ENCODE results near the gene STARD9.

The STARD9 gene

DNA sequence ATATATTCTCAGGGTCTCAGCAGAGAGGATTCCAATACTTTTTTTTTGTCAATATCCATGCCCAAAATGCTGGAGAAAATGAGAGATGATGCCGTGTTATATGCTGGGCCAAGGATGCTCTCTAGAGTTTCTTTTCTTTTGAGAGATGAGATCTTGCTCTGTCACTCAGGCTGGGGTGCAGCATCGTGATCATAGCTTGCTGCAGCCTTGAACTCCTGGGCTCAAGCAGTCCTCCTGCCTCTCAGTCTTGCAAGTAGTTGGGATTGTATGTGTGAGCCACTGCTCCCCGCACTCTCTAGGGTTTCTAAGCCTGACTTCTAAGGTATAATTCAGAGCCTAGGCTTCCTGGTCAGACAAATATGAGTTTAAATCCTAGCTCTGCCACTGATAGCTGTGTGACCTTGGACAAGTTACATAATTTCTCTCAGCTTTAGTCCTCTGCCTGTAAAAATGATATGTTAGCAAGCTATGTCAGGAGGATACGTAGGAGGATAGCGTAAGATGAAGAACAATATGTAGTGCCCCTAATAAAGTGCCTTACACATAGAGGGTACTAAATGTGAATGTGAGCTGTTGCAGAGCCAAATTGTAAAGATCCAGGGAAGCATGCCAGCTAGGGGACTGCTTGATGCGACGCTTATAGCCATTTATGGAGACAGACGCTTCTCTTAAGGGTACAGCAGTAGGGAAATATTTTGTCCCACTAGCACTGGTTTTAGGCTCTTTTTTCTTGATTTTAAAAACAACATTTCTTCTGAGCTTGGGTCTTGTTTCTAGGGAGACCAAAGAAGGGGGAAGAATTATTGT, 7.4 kb downstream of the STARD9 start:
- no peak overlapping the region for H3K14ac ChIP-seq (ENCODE audit: low read length in 2 of 2)
- peak overlapping the region; percentile 83 for H3K9ac ChIP-seq (ENCODE audit: low read length)
- H3K27me3 ChIP-seq (ENCODE audit: control insufficient read depth in 1 of 2, insufficient read depth in 1 of 2, low read length in 2 of 2), result no peaks in the 10 kb centered on the region
- no peak for DNase-seq
- peaks cover 7% of the 10 kb centered on the region for H3K4me1 ChIP-seq (ENCODE audit: control insufficient read depth, insufficient read depth, low read depth, low read length)
- H4K91ac ChIP-seq (ENCODE audit: low read length), result no peak overlapping the region
- 94% methylated on average over 8 of the region's 8 CpGs for WGBS
- H3K27ac ChIP-seq (ENCODE audit: low read length, poor library complexity, severe bottlenecking), result no peak overlapping the region
- H3K4me2 ChIP-seq (ENCODE audit: low read length, poor library complexity, severe bottlenecking), result no peak overlapping the region
- H4K8ac ChIP-seq (ENCODE audit: low read length), result no peak overlapping the region
- H2BK5ac ChIP-seq (ENCODE audit: low read depth, low read length, poor library complexity, severe bottlenecking), result no peak overlapping the region
- H2BK15ac ChIP-seq (ENCODE audit: low read depth, poor library complexity, severe bottlenecking), result no peak overlapping the region
- no peaks in the 10 kb centered on the region for H3K9me3 ChIP-seq (ENCODE audit: control insufficient read depth, low read length)
- peaks cover 4 to 10% of the 10 kb centered on the region in 2 experiments for H3K36me3 ChIP-seq (ENCODE audit: control insufficient read depth in 1 of 2, insufficient read depth in 2 of 2, low read depth in 1 of 2, low read length in 2 of 2)
- H2AK5ac ChIP-seq (ENCODE audit: low read length, severe bottlenecking), result peak overlapping the region; percentile 57
- H3K4me3 ChIP-seq (ENCODE audit: insufficient read depth in 1 of 2, low read depth in 1 of 2, low read length in 2 of 2), result no peak overlapping the region
- H3K23ac ChIP-seq (ENCODE audit: low read length in 2 of 2), result no peak overlapping the region
- H3K4ac ChIP-seq (ENCODE audit: low read depth in 1 of 2, low read length in 2 of 2), result no peak overlapping the region
- H2BK120ac ChIP-seq (ENCODE audit: low read depth, low read length), result no peak overlapping the region
- H2BK12ac ChIP-seq (ENCODE audit: low read length in 2 of 2), result no peak overlapping the region
- H3K18ac ChIP-seq (ENCODE audit: low read depth in 1 of 2, low read length in 2 of 2), result no peak overlapping the region
- H3K79me1 ChIP-seq (replicated peaks; ENCODE audit: low read length, poor library complexity, severe bottlenecking), result peaks cover 14% of the 10 kb centered on the region
- H2AFZ ChIP-seq (ENCODE audit: low read depth, low read length), result no peak overlapping the region

- Histone ChIP-seq H3K79me1 (replicated peaks; ENCODE audit: low read length, poor library complexity, severe bottlenecking) (peaks cover 14% of the 10 kb centered on the region), H3K36me3 (ENCODE audit: control insufficient read depth in 1 of 2, insufficient read depth in 2 of 2, low read depth in 1 of 2, low read length in 2 of 2) (peaks cover 4 to 10% of the 10 kb centered on the region in 2 experiments)
Measured at GRCh38 chr15:42584031-42584765, 8.8 kb downstream of the STARD9 start.

DNA sequence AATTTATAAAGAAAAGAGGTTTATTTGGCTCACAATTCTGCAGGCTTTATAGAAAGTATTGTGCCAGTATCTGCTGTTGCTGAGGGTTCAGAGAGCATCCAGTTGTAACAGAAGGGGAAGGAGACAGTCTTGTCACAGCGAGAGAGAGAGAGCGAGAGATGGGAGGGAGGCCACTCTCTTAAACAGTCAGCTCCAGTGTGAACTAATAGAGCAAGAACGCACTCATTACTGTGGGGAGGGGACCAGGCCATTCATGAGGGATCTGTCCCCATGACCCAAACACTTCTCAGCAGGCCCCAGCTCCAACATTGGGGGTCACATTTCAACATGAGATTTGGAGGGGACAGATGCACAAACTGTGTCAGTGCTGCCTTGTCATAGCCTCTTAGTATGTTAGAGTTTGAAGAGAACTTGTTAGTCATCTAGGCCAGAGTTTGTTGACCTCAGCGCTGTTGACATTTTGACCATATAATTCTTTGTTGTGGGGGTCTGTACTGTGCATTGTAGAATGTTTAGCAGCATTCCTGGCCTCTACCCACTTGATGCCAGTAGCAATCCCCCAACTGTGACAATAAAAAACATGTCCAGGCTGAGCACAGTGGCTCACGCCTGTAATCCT, 15.3 kb downstream of the STARD9 start:
- Histone ChIP-seq H3K9ac (ENCODE audit: low read length) (no peak overlapping the region), H2AK5ac (ENCODE audit: low read length, severe bottlenecking) (no peak overlapping the region), H2BK12ac (ENCODE audit: low read length in 2 of 2) (no peak overlapping the region), H3K23ac (ENCODE audit: low read length in 2 of 2) (no peak overlapping the region), H4K8ac (ENCODE audit: low read length) (no peak overlapping the region), H3K9me3 (ENCODE audit: control insufficient read depth, low read length) (no peaks in the 10 kb centered on the region), H4K91ac (ENCODE audit: low read length) (no peak overlapping the region), H3K27me3 (ENCODE audit: control insufficient read depth in 1 of 2, insufficient read depth in 1 of 2, low read length in 2 of 2) (no peaks in the 10 kb centered on the region), H3K4me1 (ENCODE audit: control insufficient read depth, insufficient read depth, low read depth, low read length) (peaks cover 2% of the 10 kb centered on the region), H3K4ac (ENCODE audit: low read depth in 1 of 2, low read length in 2 of 2) (no peak overlapping the region), H3K4me3 (ENCODE audit: insufficient read depth in 1 of 2, low read depth in 1 of 2, low read length in 2 of 2) (no peak overlapping the region), H3K14ac (ENCODE audit: low read length in 2 of 2) (no peak overlapping the region), H3K18ac (ENCODE audit: low read depth in 1 of 2, low read length in 2 of 2) (no peak overlapping the region), H2AFZ (ENCODE audit: low read depth, low read length) (no peak overlapping the region), H3K27ac (ENCODE audit: low read length, poor library complexity, severe bottlenecking) (no peak overlapping the region), H2BK120ac (ENCODE audit: low read depth, low read length) (no peak overlapping the region), H2BK15ac (ENCODE audit: low read depth, poor library complexity, severe bottlenecking) (no peak overlapping the region), H2BK5ac (ENCODE audit: low read depth, low read length, poor library complexity, severe bottlenecking) (no peak overlapping the region), H3K4me2 (ENCODE audit: low read length, poor library complexity, severe bottlenecking) (no peak overlapping the region), H3K36me3 (ENCODE audit: control insufficient read depth in 1 of 2, insufficient read depth in 2 of 2, low read depth in 1 of 2, low read length in 2 of 2) (peaks cover 6 to 8% of the 10 kb centered on the region in 2 experiments), H3K79me1 (replicated peaks; ENCODE audit: low read length, poor library complexity, severe bottlenecking) (peaks cover 20% of the 10 kb centered on the region)
- WGBS, result 96% methylated on average over 5 of the region's 5 CpGs
- no peak for DNase-seq

More at GRCh38 chr15:42584031-42584765, 8.8 kb downstream of the STARD9 start:
- H3K4me2 ChIP-seq (ENCODE audit: low read length, poor library complexity, severe bottlenecking), result peak overlapping the region; percentile 38
- peak overlapping the region; percentile 31 for H2AK5ac ChIP-seq (ENCODE audit: low read length, severe bottlenecking)
- H3K27me3 ChIP-seq (ENCODE audit: control insufficient read depth in 1 of 2, insufficient read depth in 1 of 2, low read length in 2 of 2), result no peaks in the 10 kb centered on the region
- no peak overlapping the region for H4K91ac ChIP-seq (ENCODE audit: low read length)
- no peaks in the 10 kb centered on the region for H3K9me3 ChIP-seq (ENCODE audit: control insufficient read depth, low read length)
- WGBS, result 69% methylated on average over 4 of the region's 4 CpGs
- H3K9ac ChIP-seq (ENCODE audit: low read length), result no peak overlapping the region
- H3K18ac ChIP-seq (ENCODE audit: low read depth in 1 of 2, low read length in 2 of 2), result no peak overlapping the region
- no peak for DNase-seq
- no peak overlapping the region for H4K8ac ChIP-seq (ENCODE audit: low read length)
- H2BK5ac ChIP-seq (ENCODE audit: low read depth, low read length, poor library complexity, severe bottlenecking), result peak overlapping the region; percentile 37
- no peak overlapping the region for H2BK15ac ChIP-seq (ENCODE audit: low read depth, poor library complexity, severe bottlenecking)
- H3K4ac ChIP-seq (ENCODE audit: low read depth in 1 of 2, low read length in 2 of 2), result no peak overlapping the region
- H3K27ac ChIP-seq (ENCODE audit: low read length, poor library complexity, severe bottlenecking), result peak overlapping the region; percentile 85
- no peak overlapping the region for H3K4me3 ChIP-seq (ENCODE audit: insufficient read depth in 1 of 2, low read depth in 1 of 2, low read length in 2 of 2)
- H2BK120ac ChIP-seq (ENCODE audit: low read depth, low read length), result no peak overlapping the region
- H2AFZ ChIP-seq (ENCODE audit: low read depth, low read length), result no peak overlapping the region
- no peak overlapping the region for H2BK12ac ChIP-seq (ENCODE audit: low read length in 2 of 2)
- H3K23ac ChIP-seq (ENCODE audit: low read length in 2 of 2), result no peak overlapping the region
- H3K14ac ChIP-seq (ENCODE audit: low read length in 2 of 2), result no peak overlapping the region
- H3K4me1 ChIP-seq (ENCODE audit: control insufficient read depth, insufficient read depth, low read depth, low read length), result peaks cover 7% of the 10 kb centered on the region
